HAP-1 (cell line): ENCODE data around the gene TIAM2.

Experiments
- DNase-seq, 2 experiments: peaks; one replicate each; pipeline ENCODE4 v3.0.0-alpha.2; 2016 to 2020; ENCODE audit warnings: low spot score in 2 of 2
- H3K27me3 ChIP-seq: fragments of 250-450 bp; sonication (Bioruptor Pico); 2 replicates; pipeline ENCODE4 v1.5.1; 2020; ENCODE audit warnings: low read depth, mild to moderate bottlenecking, moderate library complexity
- H3K36me3 ChIP-seq: fragments of 250-450 bp; sonication (Bioruptor Pico); replicated peaks from 2 replicates; pipeline ENCODE4 v1.5.1; 2020; ENCODE audit warnings: mild to moderate bottlenecking
- H3K4me1 ChIP-seq: fragments of 250-450 bp; sonication (Bioruptor Pico); 2 replicates; pipeline ENCODE4 v1.5.1; 2020; ENCODE audit warnings: mild to moderate bottlenecking
- H3K4me3 ChIP-seq: fragments of 250-450 bp; sonication (Bioruptor Pico); 2 replicates; pipeline ENCODE4 v1.5.1; 2020; ENCODE audit warnings: mild to moderate bottlenecking, moderate library complexity
- H3K9me3 ChIP-seq: fragments of 250-450 bp; sonication (Bioruptor Pico); 2 replicates; pipeline ENCODE4 v1.5.1; 2020; ENCODE audit warnings: mild to moderate bottlenecking, moderate library complexity
- in situ Hi-C: fragments of 300-500 bp; cut with MboI; formaldehyde crosslinking; loops from 3 replicates; pipeline ENCODE4 v1.14.3; 2020; ENCODE audit warnings: low sequenced_read_pairs, inconsistent platforms, mixed read lengths

TIAM2 gene

DNA sequence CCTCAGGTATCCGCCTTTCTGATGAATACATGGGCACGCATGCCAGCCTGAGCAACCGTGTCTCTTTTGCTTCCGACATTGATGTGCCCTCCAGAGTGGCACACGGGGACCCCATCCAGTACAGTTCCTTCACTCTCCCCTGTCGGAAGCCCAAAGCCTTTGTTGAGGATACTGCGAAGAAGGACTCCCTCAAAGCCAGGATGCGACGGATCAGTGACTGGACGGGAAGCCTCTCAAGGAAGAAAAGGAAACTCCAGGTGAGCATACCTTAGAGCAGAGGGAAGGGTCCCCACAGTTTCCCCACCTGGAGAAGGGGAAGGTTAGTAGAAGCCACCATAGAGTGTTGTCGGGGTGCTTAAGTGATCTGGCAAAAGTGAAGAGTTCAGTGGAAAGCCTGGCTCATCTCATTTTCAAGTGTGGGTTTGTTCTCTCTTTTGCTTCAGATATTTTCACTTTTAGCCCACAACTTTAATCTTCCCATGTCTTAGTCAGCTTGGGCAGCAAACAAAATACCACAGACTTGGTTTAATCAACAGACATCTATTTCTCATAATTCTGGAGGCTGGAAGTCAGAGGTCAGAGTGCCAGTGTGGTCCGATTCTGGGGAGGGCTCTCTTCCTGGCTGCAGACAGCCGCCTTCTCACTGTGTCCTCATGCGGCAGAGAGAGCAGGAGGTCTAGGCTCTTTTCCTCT is 135.2 kb downstream of the TIAM2 start:
- H3K4me1 ChIP-seq: peaks cover 5% of the 10 kb centered on the region
- no peaks in the 10 kb centered on the region for H3K9me3 ChIP-seq
- no peaks in the 10 kb centered on the region for H3K36me3 ChIP-seq
- no peak for DNase-seq
- in situ Hi-C loops: no loop called here
- H3K27me3 ChIP-seq: no peaks in the 10 kb centered on the region
- H3K4me3 ChIP-seq: no peak overlapping the region

DNA sequence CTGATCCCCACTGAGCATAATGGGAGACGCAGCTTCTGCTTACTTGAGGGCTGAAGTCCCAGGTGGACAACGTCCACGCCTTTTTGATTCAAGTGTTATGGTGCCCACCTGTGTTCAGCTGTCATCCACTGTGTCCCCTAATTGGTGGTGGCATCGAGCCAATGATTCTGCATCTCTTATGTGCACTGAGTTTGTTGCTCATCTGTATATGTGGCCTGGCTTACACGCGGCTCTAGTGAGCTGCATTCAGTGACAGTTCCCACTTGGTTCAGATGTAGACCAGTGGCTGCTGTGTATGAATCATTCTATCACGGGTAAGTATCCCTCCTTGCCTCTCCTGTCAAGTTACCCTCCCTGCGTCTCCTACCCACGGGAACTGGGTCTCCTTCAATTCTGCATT is 137.5 kb downstream of the TIAM2 start:
- peaks cover 8% of the 10 kb centered on the region for H3K4me1 ChIP-seq
- no peaks in the 10 kb centered on the region for H3K27me3 ChIP-seq
- no peak overlapping the region for H3K4me3 ChIP-seq
- H3K9me3 ChIP-seq: no peaks in the 10 kb centered on the region
- no peaks in the 10 kb centered on the region for H3K36me3 ChIP-seq
- DNase-seq: no peak
- in situ Hi-C loops: no loop called here

DNA sequence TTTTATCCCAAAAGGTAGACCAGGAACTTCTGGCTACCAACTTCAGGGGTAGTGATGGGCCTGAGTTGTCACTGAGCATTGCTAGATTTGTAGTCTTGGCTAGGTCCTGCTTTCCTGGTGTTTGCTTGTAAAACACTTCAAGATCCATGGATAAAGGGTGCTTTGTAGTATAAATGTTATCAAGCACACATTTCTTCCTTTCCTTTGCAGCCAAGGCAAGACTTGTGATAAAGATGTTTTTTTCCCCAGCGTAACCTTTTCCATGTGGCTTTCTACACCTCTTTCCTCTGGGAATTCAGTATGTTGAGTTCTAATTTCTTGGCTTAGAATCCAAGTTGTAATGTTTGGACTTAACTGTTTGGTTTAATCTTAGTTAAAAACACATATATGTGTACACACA is 145.9 kb downstream of the TIAM2 start:
- Histone ChIP-seq H3K4me1 (peaks cover 8% of the 10 kb centered on the region), H3K9me3 (no peaks in the 10 kb centered on the region), H3K36me3 (no peaks in the 10 kb centered on the region), H3K4me3 (no peak overlapping the region), H3K27me3 (no peaks in the 10 kb centered on the region)
- no peak for DNase-seq
- in situ Hi-C loops: no loop called here

DNA sequence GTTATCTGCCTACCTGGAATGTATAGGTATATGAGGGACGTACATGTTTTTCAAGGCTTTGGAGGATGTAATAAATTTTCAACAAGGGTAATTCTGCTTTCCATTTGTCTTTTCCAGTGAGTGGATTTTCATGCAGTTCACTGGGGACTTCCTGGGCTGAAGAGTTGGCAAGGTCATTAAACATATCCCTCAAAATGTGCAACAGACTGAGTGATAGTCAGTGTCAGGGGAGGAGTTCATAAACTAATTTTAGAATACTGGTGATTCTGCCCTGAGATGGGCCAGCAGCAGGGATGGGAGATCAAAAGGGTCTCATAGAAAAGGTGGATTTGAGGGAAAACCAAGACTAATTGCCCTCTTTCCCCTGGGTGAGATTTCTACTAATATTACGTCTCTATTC is 146.4 kb downstream of the TIAM2 start:
- H3K4me1 ChIP-seq: peaks cover 8% of the 10 kb centered on the region
- H3K36me3 ChIP-seq: no peaks in the 10 kb centered on the region
- H3K27me3 ChIP-seq: no peaks in the 10 kb centered on the region
- in situ Hi-C loops: no loop called here
- no peaks in the 10 kb centered on the region for H3K9me3 ChIP-seq
- DNase-seq: no peak
- H3K4me3 ChIP-seq: no peak overlapping the region

DNA sequence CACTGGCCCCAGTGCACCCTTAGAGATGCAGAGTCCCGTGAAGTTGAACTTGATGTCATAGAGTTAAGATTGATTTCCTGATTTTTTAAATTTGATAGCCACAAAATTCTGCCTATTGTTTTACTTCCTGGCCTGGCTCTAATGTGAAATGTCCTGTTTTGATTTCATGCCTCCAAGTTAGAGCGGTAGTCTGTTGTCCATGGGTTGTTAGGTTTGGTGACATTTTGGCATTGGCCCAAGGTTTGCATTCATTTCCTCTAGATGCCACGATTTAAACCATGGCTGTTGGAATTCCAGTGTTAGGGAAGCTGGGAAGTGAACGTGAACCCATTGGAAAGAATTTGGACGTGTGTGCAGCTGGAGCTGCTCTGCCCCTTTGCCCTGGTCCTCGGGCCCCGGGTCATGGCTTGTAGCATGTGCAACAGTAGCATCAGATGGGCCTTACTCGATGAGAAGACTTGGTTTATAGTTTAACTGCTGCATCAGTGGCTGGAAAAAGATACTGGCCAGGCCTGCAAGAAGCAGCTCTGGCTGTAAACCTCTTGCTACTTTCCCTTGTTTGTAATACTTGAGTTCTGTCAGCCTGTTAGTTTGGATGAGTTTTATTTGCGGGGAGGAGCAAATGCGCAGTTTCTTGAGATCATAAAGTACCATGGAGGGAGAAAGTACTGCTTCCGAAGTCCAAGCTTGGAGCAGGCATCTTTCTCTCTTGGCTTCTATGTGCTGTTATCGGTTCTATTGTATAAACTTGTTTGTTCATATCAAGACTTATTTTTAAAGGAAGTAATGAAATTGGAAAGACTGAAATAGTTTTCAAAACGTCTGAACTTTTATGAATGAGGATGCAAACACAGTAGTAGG is 147.3 kb downstream of the TIAM2 start:
- in situ Hi-C loops: no loop called here

DNA sequence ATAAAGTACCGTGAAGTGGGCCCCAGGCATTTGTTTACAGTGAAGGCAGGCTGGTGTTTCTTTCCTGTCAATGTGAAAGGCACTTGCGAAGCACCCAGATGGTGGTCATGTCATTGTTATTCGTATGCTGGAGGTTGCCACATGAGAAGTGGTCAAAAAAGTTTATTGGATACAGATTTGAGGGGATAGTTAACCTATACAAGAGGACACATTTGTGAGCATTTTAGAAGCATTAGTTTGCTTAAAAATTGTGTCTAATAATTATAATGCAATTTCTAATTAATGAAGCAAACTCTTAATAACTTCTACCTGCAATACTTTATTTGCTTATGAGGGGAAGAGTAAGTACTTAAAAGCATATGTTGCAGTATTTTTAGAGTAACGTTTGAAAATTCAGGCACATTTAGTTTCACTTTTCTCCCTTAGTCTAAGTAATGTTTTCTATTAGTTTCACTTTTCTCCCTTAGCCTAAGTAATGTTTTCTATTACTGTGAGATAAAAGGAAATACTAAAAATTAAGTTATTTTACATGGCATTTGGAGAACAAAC is 148.0 kb downstream of the TIAM2 start:
- H3K27me3 ChIP-seq: no peaks in the 10 kb centered on the region
- in situ Hi-C loops: no loop called here
- H3K4me3 ChIP-seq: no peak overlapping the region
- H3K4me1 ChIP-seq: peaks cover 8% of the 10 kb centered on the region
- no peaks in the 10 kb centered on the region for H3K9me3 ChIP-seq
- no peaks in the 10 kb centered on the region for H3K36me3 ChIP-seq
- DNase-seq: peak in 1 of 2 experiments; percentile 23

More for the DNA sequence above, 147.3 kb downstream of the TIAM2 start:
- Histone ChIP-seq H3K9me3 (no peaks in the 10 kb centered on the region), H3K4me3 (no peak overlapping the region), H3K36me3 (no peaks in the 10 kb centered on the region), H3K4me1 (peaks cover 8% of the 10 kb centered on the region), H3K27me3 (no peaks in the 10 kb centered on the region)
- no peak for DNase-seq

DNA sequence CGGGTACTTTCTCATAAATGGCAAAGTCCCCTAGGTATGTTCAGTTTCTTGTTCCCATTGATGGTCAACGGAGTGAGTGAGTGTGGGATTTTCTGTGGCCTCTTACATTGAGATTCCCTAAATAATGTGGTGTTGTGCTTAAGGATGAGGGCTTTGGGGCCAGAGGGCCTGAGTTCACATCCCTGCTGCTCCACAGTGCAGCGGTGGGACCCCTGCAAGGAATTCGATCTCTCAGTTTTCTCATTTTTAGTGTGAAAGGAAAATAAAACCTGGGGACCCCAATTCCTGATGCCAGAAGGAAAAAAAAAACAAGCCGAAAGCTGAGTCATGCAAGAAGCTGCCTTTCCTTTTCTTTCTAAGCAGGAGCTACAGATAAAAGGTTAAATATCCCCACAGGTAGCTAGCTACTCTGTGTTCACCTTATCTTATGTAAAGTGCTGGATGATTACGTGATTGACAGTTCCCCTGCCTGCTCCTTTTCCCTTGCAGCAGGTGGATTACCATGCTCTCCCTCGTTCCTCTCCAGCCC is 148.5 kb downstream of the TIAM2 start:
- H3K36me3 ChIP-seq: no peaks in the 10 kb centered on the region
- DNase-seq: no peak
- peaks cover 8% of the 10 kb centered on the region for H3K4me1 ChIP-seq
- H3K27me3 ChIP-seq: no peaks in the 10 kb centered on the region
- H3K4me3 ChIP-seq: no peak overlapping the region
- in situ Hi-C loops: no loop called here
- no peaks in the 10 kb centered on the region for H3K9me3 ChIP-seq

DNA sequence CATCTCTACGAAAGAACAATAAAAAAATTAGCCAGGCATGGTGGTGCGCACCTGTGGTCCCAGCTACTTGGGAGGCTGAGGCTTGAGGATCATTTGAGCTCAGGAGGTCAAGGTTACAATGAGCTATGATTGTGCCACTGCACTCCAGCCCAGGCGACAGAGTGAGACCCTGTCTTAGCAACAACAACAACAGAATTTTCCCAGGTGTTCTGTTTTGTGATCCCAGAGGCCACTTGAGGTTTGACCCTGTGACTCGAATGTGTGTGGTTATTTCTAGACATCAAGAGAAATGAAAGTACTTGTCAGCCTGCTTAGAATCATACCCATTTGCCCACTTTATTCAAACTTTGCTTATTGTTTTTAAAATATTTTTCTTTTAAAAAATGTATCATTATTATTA is 151.1 kb downstream of the TIAM2 start:
- no peaks in the 10 kb centered on the region for H3K36me3 ChIP-seq

DNA sequence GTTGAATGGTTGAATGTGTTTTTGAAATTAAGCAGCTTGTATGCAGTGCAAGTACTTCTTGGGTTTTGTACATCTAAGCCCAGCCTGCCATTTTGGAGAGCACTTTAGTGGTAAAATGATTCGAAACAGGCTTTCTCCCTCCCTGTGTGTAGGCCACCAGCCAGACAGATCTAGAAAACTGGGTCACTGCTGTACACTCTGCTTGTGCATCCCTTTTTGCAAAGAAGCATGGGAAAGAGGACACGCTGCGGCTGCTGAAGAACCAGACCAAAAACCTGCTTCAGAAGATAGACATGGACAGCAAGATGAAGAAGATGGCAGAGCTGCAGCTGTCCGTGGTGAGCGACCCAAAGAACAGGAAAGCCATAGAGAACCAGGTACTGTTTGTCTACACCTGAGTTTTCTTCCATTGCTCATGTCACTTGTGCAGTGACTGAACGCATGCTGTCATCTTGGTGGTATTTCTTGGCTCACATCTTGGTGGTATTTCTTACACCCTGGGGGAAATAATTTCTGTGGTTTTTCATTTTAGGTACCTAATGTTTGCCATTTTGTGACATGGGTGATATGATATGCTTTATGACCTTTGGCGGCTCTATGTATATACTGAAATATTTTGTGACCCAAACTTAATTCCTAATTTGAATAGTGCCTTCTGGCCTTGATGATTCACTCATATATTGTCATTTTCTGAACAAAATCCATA is 153.0 kb downstream of the TIAM2 start:
- no peaks in the 10 kb centered on the region for H3K36me3 ChIP-seq
- H3K27me3 ChIP-seq: no peaks in the 10 kb centered on the region
- no peak overlapping the region for H3K4me3 ChIP-seq
- in situ Hi-C loops: no loop called here
- no peak for DNase-seq
- peaks cover 7% of the 10 kb centered on the region for H3K4me1 ChIP-seq
- no peaks in the 10 kb centered on the region for H3K9me3 ChIP-seq

More for the DNA sequence above, 151.1 kb downstream of the TIAM2 start:
- DNase-seq: no peak
- Histone ChIP-seq H3K4me3 (no peak overlapping the region), H3K4me1 (peaks cover 12% of the 10 kb centered on the region), H3K27me3 (no peaks in the 10 kb centered on the region), H3K9me3 (no peaks in the 10 kb centered on the region)
- in situ Hi-C loops: no loop called here

DNA sequence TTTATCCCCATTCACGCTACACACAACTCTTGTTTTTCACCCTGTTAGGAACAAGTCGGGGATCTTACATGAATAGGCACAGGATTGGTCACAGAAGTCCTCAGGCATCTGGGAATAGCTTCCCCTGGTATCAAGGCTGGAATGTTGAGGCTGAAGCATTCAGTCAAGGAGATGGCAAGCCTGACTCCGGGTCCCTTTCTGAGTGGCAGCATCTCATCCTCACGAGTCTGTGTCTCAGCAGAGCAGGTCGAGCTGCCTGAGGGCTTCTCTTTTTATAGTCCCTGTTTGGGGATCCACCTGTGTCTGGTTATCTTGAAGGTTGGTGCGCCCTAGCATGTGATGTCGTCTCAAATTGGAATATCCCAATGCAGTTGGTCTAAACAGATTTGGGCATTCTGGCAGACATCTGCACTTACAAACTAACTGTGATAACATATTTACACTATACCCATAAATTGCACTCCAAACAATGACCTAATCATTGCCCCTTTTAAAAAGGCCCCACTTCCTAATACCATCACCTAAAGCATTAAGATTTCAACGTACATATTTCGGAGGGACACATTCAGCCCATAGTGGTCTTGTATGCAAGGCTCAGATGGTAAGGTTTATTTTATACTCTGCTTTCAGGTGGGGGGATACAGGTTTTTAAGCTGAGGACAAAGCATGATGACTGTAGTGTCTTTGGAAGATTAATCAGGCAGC is 156.0 kb downstream of the TIAM2 start:
- in situ Hi-C loops: no loop called here
- H3K36me3 ChIP-seq: no peaks in the 10 kb centered on the region
- peaks cover 18% of the 10 kb centered on the region for H3K4me1 ChIP-seq
- H3K4me3 ChIP-seq: no peak overlapping the region
- H3K27me3 ChIP-seq: no peaks in the 10 kb centered on the region
- DNase-seq: no peak
- H3K9me3 ChIP-seq: no peaks in the 10 kb centered on the region

DNA sequence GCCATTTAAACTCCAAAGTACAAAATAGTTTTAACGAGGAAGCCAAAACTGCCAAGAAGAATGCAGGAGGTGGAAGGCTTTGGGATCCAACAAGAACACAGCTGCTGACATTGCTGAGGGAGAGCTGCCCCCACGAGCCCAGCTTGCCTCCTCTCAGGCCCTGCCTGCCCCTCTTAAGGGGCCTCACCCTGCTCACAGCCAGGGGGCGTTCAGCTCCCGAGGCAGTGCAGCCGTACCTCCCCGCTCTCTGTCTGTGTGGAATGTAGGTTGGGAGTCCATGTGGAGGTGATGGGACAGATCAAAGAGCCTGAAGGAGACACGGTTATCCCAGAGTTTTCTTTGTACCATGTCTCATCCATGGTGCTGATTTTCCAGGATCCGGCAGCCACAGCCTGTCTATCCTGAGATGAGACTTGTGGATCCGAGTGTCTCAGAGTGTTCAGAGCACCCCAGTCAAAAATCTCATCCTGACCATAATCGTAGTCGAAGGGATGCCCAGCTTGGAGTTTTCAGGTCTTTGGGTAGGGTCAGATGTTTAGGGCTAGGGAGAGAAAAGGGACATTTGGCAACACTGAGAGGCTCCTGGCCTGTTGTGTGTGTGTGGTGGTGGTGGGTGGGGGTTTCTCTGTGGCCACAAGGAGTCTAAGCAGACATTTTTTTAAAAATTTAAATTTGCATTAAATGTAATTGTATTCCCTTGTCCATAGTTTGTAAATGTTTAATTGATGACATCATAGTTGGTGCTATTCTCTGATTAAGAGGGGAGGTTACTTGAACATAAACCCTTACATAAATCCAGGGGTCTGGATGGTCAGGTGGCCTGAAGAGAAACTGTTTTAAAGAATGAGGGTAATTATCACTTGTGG is 157.3 kb downstream of the TIAM2 start:
- peak in 1 of 2 experiments; percentile 63 for DNase-seq
- no peaks in the 10 kb centered on the region for H3K27me3 ChIP-seq
- no peaks in the 10 kb centered on the region for H3K9me3 ChIP-seq
- H3K36me3 ChIP-seq: no peaks in the 10 kb centered on the region
- H3K4me3 ChIP-seq: no peak overlapping the region
- in situ Hi-C loops: no loop called here
- peaks cover 18% of the 10 kb centered on the region for H3K4me1 ChIP-seq

DNA sequence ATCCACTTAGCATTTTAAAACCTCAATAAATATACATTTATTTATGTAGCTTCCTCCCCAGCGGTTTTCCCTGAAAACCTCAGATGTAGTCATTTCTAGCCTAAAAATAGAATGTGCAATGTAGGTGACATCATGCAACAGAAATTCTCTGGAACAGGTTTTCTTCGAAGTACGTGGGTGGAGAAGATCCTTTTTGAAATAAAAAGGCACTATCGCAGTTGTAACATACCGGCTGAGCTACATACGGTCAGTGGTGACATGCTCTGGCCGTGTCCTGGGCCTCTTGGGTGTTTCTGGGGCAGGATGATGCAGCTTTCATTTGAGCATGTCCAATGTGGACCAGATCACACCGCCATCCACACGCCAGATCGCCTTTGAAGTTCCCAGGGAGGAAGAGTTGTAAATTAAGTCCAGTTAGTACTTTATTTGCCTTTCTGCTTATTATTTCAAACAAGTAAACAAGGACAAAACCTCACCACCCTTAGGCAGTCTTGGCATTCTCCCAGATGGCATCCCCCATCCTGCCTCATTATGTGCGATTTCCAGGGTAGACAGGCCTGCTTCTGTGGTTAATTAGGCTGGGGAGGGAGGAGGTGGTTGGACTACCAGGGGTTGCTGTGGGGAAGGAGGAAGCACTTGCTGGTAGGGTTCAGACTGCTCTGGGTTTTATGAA is 159.2 kb downstream of the TIAM2 start:
- Histone ChIP-seq H3K4me1 (peaks cover 14% of the 10 kb centered on the region), H3K9me3 (no peaks in the 10 kb centered on the region), H3K4me3 (no peak overlapping the region), H3K36me3 (no peaks in the 10 kb centered on the region), H3K27me3 (no peaks in the 10 kb centered on the region)
- DNase-seq: peak in 1 of 2 experiments; percentile 63
- in situ Hi-C loops: no loop called here
